Ishikawa (cell line): ENCODE results near the gene MYO7A.

Experiments
- CEBPB ChIP-seq: IDR thresholded peaks from 2 replicates; pipeline ENCODE4 v1.6.1; 2012
- CREB1 ChIP-seq: IDR thresholded peaks from 2 replicates; pipeline ENCODE4 v1.6.1; 2012; ENCODE audit warnings: low read depth
- EGR1 ChIP-seq: IDR thresholded peaks from 2 replicates; pipeline ENCODE4 v1.6.1; 2012
- EP300 ChIP-seq: IDR thresholded peaks from 2 replicates; pipeline ENCODE4 v1.6.1; 2012; ENCODE audit warnings: borderline replicate concordance
- FOXM1 ChIP-seq: IDR thresholded peaks from 2 replicates; pipeline ENCODE4 v1.6.1; 2012; ENCODE audit warnings: low read depth, borderline replicate concordance
- MAX ChIP-seq: IDR thresholded peaks from 2 replicates; pipeline ENCODE4 v1.6.1; 2012
- NFIC ChIP-seq: IDR thresholded peaks from 2 replicates; pipeline ENCODE4 v1.6.1; 2012
- RAD21 ChIP-seq: IDR thresholded peaks from 2 replicates; pipeline ENCODE4 v1.6.1; 2012; ENCODE audit warnings: low read depth
- REST ChIP-seq: IDR thresholded peaks from 2 replicates; pipeline ENCODE4 v1.6.1; 2012; ENCODE audit warnings: low read depth, mild to moderate bottlenecking
- TAF1 ChIP-seq: IDR thresholded peaks from 2 replicates; pipeline ENCODE4 v1.6.1; 2012; ENCODE audit warnings: low read depth, mild to moderate bottlenecking
- TCF12 ChIP-seq: IDR thresholded peaks from 2 replicates; pipeline ENCODE4 v1.6.1; 2012; ENCODE audit warnings: low read depth
- TEAD4 ChIP-seq: IDR thresholded peaks from 2 replicates; pipeline ENCODE4 v1.6.1; 2012
- USF1 ChIP-seq: IDR thresholded peaks from 2 replicates; pipeline ENCODE4 v1.6.1; 2012
- YY1 ChIP-seq: IDR thresholded peaks from 2 replicates; pipeline ENCODE4 v1.6.1; 2012; ENCODE audit warnings: low read depth
- ZBTB7A ChIP-seq: IDR thresholded peaks from 2 replicates; pipeline ENCODE4 v1.6.1; 2012; ENCODE audit warnings: low read depth

Gene MYO7A

GRCh38 chr11:77144196-77144856 is 16.3 kb downstream of the MYO7A start:
- TF ChIP-seq TAF1 (no peak), CEBPB (no peak), TCF12 (no peak), RAD21 (no peak), CREB1 (no peak), REST (no peak), EP300 (no peak), USF1 (no peak), TEAD4 (no peak), EGR1 (no peak), NFIC (no peak), ZBTB7A (no peak)

- TF ChIP-seq YY1 (no peak), TAF1 (no peak), RAD21 (no peak), CEBPB (no peak), EGR1 (no peak), NFIC (no peak), MAX (no peak), EP300 (no peak), TEAD4 (no peak), REST (no peak), ZBTB7A (no peak), FOXM1 (no peak), USF1 (no peak), CREB1 (no peak), TCF12 (no peak)
These were observed 16.9 kb downstream of the MYO7A start for GRCh38 chr11:77144857-77145428.

- TF ChIP-seq RAD21 (no peak), CREB1 (no peak), FOXM1 (no peak), TEAD4 (no peak), TAF1 (no peak), MAX (no peak), ZBTB7A (no peak), YY1 (no peak), CEBPB (no peak), EP300 (no peak), REST (no peak), TCF12 (no peak)
These were observed 18.4 kb downstream of the MYO7A start for GRCh38 chr11:77146261-77147035.
